ENCODE measurements around the gene UNC5A.

Gene UNC5A

DNA sequence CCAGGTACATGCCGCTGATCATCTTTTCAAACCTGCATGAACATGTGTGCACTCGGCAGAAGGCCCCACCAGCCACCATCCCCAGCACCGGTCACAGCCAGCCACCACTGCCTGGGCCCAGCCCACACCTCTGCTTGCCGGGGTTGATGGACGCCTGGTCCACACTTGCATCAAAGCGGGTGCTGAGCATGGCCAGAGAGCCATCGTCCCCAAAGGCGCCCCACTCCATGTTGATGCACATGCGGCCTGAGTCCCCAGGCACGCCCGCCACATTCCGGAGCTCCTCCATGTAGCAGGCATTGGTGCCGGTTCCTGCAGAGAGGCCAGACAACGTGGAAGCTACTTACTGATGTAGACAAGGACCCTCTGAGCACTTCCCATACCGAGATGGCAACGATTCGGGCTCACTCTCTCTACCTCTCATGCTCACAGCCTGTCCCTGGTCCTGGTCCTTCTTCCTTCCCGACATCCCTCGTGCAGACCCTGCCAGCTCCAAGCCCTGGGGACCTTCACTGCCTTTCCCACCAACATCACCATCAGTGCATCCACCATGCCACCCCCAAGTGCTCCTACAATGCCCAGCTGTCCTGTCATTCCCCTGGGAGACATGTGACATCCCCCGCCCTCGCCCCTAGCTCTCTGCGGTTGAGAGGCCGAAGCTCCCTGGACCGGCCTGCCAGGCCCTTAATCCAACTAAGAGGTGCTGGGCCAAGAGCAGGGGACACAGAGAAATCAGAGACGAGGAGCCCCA, 71.6 kb downstream of the UNC5A start:
- DNase-seq = no peak

DNA sequence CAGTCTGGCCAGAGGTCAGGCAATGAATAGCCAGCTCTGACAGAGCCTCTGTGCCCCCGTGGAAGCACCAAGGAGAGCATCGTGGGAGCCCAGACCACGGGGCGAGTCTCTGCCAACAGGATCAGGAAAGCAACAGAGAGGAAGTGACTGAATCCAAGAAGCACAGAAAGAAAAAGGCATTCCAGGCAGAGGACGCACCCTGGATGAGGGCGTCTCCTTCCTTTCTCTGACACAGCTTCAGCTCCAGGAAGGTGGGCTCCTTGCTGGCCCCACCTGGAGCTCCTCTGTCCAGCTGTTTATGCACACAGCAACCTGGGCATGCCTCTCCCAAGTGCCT, 72.2 kb downstream of the UNC5A start:
- DNase-seq = no peak

DNA sequence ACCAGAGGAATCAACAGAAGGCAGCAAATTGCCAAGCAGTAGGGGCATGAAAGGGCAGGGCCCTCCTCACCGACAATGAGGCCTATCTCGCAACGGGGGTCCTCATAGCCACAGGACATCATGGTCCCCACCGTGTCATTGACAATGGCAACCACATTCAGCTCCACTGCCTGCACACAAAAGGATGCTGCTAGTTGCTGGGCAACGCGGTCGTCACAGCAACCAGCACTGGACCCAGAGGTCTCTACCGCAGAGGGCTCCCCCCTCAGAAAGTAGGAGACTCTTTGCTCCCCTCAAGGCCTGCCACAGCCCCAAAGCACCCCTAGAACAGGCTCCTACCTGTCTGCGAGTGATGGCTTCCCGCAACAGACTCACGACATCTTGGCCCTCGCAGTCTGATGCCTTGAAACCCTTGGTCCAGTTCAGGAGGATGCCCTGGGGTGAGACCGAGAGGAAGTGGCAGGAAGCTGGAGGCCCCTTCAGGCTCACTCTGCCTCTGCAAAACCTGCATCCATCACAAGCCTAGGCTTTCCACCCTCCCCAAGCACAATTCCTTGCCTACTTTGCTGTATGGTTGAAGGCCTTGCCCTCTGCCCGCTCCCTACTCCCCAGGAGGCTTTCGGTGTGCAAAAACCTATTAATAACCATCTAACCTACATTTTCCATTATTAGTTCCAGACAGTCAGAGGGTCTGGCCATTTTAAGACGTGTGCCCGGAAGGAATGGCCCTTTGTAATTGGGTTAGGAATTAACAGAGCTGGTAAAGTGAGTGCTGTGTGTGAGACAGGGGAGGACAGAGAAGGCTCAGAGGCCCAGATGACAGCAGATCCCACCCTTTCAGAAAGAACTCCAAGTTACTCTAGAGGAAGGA, 73.6 kb downstream of the UNC5A start:
- no peak for DNase-seq

DNA sequence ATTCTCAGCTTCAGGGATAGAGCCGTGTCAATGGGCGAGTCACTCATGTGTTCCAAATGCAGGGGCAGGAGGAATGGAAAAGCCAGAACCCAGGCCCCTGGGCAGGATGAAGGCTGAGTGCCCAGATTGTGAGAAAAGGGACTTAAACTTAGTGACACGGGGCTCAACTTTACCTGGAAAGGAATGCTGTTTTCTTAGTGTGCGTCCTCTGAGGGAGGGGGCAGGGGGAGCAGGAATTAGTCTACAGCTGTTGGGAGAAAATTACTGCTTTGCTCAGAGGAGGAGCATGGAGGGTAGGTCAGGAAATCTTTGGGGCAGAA, 74.2 kb downstream of the UNC5A start:
- no peak for DNase-seq

DNA sequence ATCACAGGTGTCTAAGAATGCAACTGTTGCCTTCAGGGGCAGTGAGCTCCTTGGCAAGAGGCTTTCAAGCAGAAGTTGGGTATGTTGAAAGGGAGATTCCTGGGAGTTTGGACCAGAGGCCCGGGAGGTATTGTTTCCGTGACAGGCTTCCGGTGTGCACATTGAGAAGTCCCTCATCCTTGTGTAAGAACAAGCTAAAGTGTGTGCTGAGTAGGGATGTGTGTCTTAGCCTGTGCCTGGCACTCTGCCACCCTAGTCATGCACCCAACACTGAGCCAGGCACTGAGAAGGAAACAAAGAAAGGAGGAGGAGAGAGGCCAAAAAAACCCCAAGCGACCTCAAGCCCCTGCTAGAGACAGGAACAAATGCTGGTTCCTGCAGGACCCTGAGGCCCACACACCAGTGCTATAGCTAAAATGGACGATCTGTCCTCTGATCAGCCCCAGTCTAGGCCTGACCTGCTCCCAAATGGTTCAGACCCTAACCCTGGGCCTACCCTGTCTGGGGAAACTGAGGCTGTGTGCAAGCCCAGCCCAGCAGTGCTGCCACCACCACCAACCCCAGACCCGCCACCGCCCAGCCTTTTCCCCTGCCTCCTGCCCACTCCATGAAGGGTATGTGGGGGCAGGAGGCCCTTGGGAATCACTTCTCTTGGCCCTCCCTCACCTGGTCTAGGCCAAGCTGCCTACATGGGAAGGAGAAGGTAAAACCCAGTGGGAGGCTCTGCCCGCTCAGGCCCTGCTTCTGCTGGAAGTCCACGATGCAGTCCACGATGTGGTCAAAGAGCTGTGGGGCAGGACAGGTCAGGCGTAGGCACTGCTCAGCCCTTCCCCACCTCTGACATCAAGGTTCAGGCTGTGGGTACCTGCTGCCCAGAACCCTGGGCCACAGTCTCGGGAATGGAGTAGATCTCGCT, 76.2 kb downstream of the UNC5A start:
- no peak for DNase-seq

DNA sequence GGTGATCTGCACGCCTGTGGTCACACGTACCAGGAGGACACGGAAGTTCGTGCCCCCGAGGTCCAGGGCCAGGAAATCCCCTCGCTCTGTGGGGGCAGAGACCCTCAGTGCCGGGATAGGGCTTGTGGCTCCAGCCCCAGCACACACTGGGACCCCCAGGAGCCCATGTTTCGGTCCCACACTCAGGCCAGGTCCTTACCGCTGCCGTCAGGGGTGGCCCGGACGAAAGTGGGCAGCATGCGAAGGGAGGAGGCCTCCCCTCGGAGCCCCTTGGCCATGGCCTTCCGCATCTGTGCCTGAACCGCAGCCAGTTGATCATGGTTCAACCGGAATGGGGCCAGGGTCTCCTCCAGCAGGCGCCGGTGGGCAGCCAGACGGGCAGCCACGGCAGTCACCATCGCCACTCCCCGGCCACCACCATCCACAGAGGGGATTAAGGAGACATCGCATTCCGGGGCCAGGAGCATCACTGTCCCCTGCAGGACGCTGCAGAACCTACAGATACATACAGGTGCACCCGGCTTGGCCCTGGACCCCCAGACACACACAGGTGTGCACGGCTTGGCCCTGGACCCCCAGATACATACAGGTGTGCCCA, 77.0 kb downstream of the UNC5A start:
- no peak for DNase-seq

DNA sequence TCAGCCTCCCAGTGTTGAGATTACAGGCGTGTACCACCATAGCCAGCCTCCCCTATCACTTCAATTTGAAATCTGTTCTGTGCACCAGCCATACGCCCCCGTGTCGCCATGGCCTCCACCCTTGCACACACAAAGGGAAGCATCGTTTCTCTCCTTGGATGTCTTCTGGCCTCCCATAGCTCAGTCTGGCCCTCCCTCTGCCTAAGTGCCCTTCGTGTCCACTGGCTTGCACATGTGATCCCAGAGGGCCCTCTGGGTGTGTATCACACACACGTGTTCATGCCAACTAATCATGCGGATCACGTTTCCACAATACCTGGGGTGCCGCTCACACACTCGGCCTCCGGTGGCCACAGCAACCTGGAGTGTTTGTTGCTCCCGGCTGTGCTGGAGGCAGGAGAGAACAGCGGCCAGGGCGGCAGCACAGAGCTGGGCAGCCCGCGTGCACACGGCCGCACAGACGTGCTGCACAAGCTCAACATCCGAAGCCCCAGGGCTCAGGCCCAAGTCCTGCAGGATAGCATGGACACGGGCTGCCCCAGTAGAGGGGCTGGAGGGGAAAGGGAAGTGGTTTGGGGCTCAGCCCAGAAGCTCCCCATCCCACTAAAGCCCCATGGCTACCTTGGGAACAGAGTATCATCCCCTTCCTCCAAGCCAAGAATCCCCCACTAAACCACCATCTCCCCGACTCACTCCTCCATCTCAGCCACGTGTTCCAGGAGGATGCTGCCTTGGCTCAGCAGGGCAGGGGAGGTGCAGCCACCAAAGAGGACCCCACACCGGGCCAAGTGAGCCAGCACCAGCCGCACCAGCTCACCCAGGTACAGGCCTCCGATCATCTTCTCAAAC, 77.9 kb downstream of the UNC5A start:
- DNase-seq = no peak

DNA sequence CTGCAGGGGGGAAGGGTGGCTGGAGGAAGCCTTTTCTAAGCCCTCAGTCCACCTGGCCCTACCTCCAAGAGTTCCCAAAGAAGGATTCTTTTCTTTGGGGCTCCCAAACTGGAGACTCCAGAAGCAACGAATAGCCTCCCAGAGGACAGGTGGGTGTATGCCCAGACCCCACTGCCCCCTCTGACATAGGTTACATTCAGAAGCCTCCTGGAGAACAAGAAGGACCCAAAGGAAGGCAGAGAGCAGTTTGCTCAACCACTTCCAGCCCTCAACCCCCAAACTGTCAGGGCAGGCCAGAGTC, 78.5 kb downstream of the UNC5A start:
- no peak for DNase-seq

DNA sequence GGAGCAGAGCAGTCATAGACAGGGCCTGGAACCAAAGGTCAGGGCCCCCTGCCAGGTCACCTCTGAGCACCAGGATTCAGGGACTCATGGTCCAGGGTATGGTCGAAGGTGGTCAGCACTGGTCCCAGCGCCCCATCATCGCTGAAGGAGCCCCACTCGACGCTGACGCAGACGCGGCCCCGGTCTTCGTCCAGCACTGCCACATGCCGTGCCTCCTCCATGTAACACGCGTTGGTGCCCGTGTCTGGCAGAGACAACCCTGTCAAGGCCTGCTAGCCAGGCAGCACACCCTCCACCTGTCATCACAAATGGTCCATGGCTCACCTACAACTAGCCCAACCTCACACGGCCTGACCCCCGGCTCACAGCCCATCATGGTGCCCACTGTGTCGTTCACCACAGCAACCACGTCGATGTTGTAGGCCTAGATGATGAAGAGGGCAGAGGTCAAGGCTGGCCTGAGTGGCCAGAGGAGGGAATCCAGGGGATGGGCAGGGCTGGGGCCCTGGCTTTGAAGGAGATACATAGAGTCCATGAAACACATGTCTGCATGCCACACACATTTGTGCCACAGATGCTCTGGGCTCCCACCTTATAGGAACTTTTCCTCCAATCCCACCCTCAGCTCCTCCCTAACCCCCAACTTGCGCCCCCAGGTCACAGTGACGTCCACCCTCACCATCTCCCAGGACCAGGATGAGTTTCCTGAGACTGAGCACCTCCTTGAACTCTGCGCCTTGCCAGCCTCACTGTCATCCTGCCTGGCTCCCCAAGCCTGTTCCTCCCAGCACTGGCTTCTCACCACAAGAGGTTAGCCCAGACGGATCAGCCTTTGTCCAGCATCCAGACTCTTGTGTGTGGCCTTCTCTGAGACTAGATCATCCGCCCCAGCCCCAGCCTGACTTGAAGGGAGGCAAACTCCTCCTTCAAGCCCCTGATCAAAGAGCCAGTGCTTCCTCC, 79.2 kb downstream of the UNC5A start:
- DNase-seq = no peak

DNA sequence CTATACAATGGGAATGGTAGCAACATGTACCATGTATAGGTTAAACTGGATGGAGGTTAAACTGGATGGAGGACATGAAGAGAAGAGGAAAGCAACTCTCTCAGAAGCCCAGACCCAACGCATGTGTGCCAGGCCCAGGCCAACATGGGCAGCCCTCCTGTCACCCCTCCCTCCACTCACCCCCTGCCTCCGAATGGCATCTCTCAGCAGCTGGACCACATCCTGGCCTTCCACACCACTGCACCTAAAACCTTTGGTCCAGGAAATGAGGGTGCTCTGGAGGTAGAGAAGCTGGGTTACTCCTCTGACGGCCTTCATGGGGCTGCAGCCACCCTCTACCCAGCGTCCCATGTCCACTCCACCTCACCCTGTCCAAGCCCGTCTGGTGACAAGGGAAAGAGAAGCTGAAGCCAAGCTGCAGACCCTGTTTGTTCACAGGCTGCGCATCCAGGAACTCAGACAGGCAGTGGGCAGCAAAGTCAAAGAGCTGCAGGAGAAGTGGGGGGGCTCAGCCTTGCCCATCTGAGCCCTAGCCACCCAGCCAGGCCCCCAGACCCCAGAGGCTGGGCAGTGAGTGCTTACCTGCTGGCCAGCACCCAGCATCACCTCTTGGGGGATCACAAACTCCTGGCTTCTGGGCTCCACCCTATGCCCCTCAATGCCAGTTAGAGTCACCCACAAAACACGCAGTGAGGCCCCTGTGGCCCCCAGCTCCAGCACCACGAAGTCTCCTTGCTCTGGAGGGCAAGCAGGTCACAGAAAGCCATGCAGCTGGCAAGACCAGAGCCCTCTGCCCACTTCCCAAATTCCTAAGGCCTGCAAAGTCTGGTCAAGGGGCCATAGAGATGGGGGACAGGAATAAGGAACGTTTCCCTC, 80.3 kb downstream of the UNC5A start:
- DNase-seq = no peak

DNA sequence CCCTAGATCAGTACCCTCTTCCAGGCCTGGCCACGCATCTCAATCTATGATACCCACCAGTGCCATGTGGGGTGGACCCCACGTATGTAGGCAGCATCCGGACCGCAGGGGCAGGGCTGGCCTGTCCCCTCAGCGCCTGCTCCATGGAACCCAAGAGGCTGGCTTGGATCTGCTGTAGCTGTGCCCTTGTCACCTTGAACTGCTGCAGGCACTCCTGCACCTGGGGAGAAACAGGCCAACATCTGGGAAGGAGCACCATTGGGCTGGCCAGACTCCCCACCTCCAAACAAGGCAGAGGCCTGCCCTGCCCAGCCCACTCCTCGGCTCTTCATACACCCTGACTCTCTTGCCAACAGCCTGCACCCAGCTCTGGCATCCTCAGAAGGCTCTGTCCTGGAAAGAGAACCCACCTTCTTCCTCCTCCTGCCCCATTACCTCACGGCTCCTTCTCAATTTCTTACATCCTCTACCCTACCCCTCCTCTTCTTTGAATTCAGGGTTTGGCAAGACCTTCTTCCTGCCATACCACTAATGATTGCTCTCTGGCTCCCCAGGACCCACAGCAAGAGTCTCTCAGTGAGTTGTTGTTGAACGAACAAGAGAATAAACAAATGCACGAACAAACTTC, 81.1 kb downstream of the UNC5A start:
- no peak for DNase-seq

DNA sequence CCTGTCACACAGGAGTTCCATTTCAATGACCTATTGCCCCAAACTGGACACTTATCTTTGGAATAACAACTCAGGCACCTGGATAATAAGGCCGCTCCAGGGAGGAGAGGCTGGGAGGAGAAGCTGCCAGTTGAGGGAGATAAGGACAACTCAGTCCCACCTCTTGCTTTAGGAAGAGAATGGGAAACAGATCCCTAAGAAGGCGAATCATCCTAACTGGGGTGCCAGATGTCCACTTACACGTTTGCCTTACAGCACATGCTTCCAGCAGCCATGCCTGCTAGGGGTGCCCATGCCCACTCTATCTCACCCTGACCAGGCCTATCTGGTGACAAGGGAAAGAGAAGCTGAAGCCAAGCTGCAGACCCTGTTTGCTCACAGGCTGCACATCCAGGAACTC, 82.3 kb downstream of the UNC5A start:
- no peak for DNase-seq

DNA sequence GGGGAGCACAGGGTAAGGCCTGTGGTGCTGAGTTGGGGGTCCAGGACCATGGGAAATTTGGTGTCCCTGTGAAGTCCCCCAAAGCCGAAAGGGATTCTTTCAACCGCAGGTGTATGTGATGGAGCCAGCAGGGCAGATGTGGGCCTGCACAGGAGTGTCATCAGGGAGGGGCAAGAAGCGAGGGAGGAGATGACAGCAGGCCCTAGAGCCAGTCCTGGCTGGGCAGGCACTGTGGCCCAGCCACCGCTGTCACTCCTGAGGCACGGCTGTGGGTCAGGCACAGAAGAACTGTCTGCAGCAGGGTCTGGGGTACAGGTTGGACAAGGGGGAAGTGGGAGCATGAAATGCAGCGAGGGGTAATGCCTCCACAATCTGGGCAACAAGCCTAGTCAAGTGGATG, 83.9 kb downstream of the UNC5A start:
- DNase-seq = no peak

DNA sequence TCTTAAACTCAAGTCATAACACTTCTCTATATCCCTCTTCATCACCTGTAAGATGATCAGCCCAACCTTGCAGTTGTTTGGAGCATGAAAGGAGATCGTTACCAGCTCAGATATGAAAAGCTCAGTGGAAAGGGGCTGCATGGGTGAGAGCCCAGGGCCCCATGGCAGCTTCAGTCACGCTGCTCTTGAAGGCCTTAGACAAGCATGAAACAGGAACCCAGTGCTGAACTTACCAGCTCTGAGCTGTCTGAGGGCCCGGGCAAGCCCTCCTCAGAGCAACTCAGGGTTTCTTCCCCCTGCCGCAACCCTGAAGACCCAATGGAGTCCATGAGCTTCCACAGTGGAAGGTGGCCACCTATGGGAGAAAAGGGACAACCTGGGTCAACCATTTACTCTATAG, 85.5 kb downstream of the UNC5A start:
- no peak for DNase-seq

DNA sequence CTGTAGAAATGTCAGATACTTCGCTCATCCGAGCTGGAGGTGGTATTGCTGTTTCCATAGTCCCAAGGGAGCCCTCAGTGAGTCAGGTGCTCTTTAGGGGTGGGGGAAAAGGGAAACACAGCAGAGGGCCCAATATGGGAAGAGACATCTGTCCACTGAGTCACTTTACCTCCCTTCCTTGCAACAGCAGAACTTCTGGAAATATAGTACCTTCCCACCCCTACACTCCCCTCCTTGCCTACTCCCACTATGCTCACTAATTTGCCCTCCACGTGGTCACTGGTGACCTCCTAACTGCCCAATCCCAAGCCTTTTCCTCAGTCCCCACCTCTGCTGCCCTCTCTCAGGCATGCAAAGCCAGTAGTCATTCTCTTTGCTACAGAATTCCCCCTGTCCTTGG, 86.9 kb downstream of the UNC5A start:
- DNase-seq = no peak

DNA sequence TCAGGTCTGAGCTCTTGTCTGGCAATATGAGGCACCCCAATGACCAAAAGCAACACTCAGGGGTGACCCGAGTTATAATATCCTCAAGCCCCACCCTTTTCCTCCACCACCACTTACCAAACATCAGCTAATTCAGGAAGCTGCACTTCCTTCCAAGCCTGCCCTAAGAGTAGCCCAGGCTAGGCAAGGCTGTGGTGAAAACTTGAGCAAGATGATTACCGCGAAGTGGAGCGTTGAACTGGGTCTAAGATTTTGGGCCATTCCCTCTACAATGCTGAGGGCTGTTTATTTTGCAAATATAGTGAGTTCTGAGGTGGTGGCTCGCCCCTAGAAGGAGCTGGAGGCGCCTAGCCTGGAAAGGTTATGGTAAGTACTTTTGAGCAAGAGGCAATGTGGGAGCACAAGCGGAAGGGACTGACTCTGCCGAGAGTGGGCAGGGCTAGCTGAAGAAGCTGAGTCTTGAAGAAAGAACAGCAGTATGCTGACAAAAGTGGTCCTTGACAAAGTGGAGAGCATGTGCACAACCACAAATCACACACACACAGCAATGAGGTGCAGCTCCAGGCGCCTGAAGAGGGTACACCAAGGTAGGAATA, 89.0 kb downstream of the UNC5A start, which contains the start of gene HK3:
TSS of gene HK3 (minus strand) at position 51 of the 596 bp plus-strand sequence. CDS start 3,187 bp downstream, outside the sequence.
- DNase-seq = peak; percentile 11

DNA sequence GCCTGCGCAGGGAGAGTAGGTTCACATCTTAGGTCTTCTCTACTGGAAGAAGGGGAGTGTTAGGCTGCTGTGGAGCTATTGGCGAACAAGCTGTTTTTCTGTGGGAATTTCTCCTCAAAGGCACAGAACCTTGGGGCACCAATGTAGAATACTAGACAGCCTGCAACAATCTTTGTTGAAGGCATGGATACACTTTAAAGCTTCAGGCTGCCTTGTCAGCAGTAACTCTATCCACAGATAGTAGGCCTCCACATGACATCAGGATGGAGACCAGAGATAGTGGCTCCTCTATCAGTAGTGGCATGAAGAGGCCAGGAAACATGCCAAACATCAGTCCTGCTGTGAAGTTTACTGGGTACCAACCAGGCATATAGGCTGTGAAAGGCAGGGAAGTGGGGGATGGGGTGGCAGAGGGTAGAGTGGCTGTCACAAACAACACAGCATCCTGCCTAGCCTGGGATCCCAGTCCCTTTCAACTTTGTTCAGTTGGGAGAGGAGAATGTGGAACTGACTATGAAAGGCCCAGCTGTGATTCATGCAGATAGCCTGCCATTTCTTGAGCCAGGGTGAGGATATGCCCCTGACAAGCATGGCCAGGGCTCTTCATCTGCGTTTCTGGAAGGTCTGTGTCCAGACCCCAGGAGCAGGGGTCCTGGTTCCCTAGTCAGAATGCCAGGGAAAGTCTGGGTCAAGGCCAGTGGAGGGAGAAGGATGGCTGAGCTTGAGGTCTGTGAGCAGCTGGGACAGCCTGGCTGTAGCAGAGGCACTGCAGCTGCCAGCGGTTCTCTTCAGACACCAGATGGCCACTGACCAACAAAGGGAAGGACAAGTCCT, 89.8 kb downstream of the UNC5A start:
- DNase-seq = no peak

DNA sequence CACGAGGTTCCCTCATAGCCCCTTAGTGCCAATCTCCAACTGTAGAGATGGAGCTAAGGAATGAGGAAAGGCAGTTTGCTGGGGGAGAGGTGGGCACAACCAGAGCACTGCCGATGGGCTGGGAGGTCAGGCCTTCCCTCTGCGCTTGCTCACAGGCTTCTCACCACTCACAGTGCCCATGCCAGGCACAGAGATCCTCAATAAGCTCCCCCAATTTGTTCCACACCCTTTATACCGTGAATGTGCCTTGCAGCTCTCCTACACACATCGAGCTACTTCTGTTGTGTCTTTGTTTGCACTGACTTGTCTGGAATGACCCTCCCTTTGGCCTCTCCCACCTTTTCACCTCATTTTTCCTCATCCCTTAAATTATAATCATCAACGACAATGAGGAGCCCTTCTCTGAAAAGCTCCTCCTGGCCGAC, 90.4 kb downstream of the UNC5A start:
- no peak for DNase-seq

Data from activated CD4-positive, alpha-beta T cell treated with anti-CD3 and anti-CD28 coated beads, Interleukin-10, Interleukin-2, amounts not matched to agents 100 ng/mL and 50 ng/mL, durations not matched to agents 16 hours and 8 hours (primary cell).